Right ventricle myocardium superior (tissue), 1 donor: Measurements from ENCODE around the gene LIG1. TPM values are rescaled to one million over a fixed set of nuclear protein-coding genes. Genes with fewer than 3 reads are reported as not detected.
"Not testable (repeated sequence)": the region's sequence is repeated elsewhere in the genome, so short reads cannot be mapped to it uniquely, and the experiment has no call there.

Experiments used
- ATAC-seq: fragments of 200-7000 bp; cut with Tn5 transposase; one replicate; pipeline ENCODE4 v1.9.1; 2020; ENCODE audit warnings: mild to moderate bottlenecking; ENCODE audit not compliant: poor library complexity
- DNase-seq: peaks from one replicate; pipeline ENCODE4 v3.0.0-alpha.2; 2020
- intact Hi-C: fragments of 100-400 bp; cut with DNase I; formaldehyde crosslinking; loops from one replicate; pipeline ENCODE4 v1.11.2; 2022
- total RNA-seq: library from RNA; stranded (reverse); fragmentation: NEBNext Ultra II Directional; extraction: Animal tissue kit (Norgen Biotek cat#: 25700); gene quantifications from one replicate; pipeline ENCODE4 v1.2.1, GENCODE V29; 2021
- donor health status: DM: no; HTN: yes; CAD: no; lungs with severe emphysema.

The LIG1 gene
- total RNA-seq, 1 donor from 2014 or later: 2.4 TPM

DNA sequence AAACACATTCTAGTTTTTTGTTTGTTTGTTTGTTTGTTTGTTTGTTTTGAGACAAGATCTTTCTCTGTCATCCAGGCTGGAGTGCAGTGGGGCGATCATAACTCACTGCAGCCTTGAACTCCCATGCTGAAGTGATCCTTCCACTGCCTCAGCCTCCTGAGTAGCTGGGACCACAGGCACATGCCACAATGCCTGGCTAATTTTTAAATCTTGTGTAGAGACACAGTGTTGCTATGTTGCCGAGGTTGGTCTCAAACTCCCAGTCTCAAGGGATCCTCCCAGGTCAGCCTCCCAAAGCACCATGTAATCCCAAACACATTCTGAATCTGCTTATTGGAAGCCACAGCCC is 75.3 kb downstream of the LIG1 start:
- no peak for DNase-seq
- intact Hi-C loops: no loop called here
- no peak for ATAC-seq

DNA sequence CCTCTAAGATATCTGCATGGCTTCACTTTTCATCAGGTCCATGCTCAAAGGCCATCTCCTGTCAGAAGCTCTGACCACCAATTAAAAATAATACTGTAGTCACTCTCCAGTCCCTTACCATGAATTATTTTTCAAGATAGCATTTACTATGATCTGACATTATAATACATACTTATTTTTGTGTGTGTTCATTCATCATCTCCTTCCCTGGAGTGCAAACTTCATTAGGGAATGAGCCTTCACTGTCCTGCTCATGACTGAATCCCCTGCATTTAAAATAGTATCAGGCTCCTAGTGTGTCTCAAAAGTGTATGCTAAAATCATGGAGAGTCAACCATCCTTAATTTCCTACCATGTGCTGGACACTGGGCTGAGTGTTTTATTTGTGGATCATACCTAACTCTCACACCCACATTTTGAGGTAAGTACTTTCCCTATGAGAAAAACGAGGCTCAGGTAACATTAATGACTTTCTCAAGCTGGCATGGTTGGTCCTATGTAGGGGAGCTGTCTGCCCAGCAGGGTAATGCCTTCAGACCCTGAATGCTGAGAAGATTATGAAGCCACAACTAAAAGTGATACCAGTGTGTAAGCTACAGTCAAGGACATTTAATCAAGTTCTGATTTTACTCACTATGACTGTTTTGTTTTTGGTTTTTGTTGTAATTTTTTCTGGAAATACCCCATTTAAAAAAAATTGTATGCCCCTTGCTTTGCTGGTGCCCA is 75.9 kb downstream of the LIG1 start:
- ATAC-seq (no peak), DNase-seq (no peak)
- intact Hi-C loops: no loop called here

DNA sequence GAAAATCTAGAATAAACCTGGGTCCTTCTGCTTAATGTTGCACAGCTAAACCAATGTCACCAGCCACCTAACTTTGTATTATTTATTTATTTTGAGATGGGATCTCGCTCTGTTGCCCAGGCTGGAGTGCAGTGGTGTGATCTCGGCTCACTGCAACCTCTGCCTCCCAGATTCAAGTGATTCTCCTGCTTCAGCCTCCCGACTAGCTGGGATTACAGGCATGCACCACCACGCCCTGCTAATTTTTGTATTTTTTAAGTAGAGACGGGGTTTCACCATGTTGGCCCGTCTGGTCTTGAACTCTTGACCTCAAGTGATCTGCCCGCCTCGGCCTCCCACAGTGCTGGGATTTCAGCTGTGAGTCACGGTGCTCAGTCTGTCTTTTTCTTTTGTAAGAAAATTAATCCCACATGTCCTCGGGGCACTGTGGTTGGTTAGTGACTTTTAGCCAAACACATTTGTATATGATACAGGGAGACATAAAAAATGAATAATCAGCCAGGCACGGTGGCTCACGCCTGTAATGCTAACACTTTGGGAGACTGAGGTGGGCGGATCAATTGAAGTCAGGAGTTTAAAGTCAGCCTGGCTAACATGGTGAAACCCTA is 78.9 kb downstream of the LIG1 start:
- DNase-seq, intact Hi-C loops, ATAC-seq: not testable (repeated sequence)

DNA sequence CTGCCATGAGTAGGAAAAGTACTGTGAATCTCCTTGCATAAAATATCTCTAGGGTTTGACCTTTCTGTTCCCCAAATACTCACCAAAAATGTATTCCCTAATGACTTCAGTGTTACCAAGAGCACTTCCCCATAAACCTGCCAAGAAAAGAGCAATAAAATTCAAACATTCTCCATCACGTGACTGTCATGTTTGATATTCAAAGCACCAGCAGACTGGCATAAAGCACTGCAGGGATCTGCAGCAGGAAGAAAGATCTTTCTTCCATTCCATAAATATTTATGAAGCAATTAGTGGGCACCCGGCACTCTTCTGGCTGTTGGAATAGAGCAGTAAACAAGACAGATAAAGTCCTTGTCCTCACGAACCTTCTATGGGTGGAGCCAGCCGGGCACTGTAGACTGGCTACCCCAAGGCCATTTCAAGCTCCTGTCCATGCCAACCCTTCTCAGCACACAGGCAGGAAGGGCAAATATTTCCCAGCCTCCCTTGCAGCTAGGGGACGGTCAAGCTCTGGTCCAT is 79.8 kb downstream of the LIG1 start:
- DNase-seq (no peak), ATAC-seq (no peak)
- intact Hi-C loops: no loop called here

DNA sequence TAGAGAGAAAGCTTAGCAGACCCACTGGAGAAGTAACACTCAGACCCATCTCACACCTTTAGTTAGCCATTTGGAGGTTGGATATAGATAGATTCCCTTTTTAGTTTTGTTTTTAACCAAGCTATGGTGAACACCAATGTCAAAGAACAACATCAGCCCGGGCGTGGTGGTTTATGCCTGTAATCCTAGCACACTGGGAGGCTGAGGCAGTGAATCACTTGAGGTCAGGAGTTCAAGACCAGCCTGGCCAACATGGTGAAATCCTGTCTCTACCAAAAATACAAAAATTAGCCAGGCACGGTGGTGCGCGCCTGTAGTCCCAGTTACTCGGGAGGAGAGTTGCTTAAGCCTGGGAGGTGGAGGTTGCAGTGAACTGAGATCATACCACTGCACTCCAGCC is 81.2 kb downstream of the LIG1 start:
- ATAC-seq, intact Hi-C loops, DNase-seq: not testable (repeated sequence)

DNA sequence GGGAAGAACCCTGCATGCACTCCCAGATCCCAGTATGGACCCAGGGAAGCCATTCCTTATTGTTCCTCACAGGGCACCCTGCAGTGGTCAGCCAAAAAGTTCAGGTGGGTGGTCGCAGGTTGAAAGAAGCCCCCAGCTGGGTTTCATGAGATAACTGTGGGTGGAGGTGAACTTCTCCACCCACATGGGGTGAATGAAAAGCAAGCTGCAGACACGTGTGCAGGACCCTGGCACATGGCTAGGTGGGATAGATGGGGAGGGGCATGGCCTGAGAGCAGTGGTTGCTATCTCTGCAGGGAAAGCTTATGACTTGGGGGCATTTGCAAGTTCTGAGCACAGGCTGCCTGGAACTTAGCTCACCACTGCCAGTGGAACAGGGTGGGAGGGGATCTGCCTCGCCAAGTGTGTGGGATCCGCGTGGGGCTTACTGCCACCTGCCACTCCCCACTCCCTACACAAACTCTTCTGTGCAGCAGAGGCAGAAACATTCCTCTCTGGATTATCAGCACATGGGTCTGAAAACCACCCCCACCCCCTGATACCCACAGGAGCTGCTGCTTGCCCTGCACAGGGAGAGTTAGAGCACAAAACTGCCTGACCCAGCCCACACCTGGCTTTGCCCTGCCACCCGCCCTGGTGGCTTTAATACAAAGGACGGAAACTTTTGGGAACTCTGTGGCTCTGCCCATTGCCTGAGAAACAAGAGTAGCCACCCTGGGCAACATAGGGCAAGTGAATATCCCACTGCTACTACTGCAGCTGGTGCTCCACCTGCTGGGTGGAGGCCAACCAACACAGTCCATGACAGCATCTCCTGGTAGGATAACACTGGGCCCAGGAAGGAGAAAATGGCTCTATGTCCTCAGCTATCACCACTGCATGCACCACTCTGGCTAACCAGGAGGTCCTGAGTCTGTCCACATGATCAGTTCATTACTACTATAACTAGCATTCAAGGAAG is 84.0 kb downstream of the LIG1 start:
- no peak for DNase-seq
- no peak for ATAC-seq
- intact Hi-C loops: no loop called here

DNA sequence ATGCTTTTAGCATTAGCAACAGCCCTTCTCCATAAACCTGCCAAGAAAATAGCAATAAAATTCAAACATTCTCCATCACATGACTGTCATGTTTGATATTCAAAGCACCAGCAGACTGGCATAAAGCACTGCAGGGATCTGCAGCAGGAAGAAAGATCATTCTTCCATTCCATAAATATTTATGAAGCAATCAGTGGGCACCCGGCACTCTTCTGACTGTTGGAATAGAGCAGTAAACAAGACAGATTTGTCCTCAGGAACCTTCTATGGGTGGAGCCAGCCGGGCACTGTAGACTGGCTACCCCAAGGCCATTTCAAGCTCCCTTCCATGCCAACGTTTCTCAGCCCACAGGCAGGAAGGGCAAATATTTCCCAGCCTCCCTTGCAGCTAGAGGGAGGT is 85.1 kb downstream of the LIG1 start:
- intact Hi-C loops: no loop called here
- DNase-seq: no peak
- no peak for ATAC-seq

DNA sequence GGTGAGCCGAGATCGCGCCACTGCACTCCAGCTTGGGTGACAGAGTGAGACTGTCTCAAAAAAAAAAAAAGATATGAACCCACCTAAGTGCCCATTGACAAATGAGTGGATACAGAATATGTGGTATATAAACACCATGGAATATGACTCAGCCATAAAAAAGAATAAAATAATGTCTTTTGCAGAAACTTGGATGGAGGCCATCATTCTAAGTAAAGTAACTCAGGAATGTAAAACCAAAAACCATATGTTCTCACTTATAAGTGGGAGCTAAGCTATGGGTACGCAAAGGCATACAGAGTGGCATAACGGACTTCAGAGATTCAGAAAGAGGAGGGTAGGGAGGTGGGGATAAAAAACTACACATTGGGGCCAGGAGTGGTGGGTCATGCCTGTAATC is 89.0 kb downstream of the LIG1 start:
- intact Hi-C loops: no loop called here
- ATAC-seq (no peak), DNase-seq (no peak)

DNA sequence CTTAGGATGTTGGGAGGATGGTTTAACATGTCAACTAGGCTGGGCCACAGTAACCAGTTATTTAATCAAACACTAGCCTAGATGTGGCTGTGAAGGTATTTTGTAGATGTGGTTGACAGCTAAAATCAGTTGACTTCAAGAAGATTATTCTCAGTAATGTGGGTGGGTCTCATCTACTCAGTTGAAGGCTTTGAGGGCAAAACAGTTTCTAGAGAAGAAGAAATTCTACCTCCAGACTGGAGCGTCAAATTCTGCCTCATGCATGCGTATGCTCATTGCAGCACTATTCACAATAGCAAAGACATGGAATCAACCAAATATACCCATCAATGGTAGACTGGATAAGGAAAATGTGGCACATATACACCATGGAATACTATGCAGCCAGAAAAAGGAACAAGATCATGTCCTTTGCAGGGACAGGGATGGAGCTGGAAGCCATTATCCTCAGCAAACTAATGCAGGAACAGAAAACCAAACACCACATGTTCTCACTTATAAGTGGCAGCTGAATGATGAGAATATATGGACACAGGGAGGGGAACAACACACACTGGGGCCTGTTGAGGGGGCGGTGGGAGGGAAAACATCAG is 99.9 kb downstream of the LIG1 start:
- DNase-seq, ATAC-seq, intact Hi-C loops: not testable (repeated sequence)

DNA sequence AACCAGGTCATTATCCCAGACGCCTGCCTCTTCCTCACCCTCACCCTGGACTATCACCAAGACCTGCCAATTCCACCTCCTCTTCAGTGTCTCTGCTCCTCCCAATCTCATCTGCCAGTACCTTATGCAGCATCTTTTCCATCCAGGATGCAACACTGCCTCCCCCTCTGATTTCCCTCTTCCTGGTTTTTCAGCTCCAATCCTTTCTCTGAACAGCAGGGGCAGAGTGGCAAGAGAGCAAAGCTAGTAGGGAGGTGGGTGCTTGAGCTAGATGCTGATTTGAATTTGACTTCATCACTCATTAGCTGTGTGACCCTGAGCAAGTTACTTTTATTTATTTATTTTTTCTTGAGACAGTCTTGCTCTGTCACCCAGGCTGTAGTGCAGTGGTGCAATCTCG is 100.7 kb downstream of the LIG1 start:
- intact Hi-C loops: no loop called here
- ATAC-seq: no peak
- no peak for DNase-seq

Other genes with a start within 250 kb of the LIG1 start
- not detected for gene BSPH1, start 178.2 kb downstream of the LIG1 start, total RNA-seq
- gene ELSPBP1, start 175.7 kb downstream of the LIG1 start, total RNA-seq: not detected
- gene CABP5, start 126.3 kb downstream of the LIG1 start, total RNA-seq: not detected
- gene PLA2G4C, start 59.5 kb downstream of the LIG1 start, total RNA-seq: 38.6 TPM
- gene ZSWIM9, start 336 bp upstream of the LIG1 start, total RNA-seq: 6.9 TPM
- 27.1 TPM for gene CARD8, start 85.6 kb upstream of the LIG1 start, total RNA-seq
- 0.51 TPM for gene ZNF114, start 99.7 kb upstream of the LIG1 start, total RNA-seq
- gene EMP3, start 155.2 kb upstream of the LIG1 start, total RNA-seq: 41.8 TPM
- 105 TPM for gene TMEM143, start 193.6 kb upstream of the LIG1 start, total RNA-seq
- not detected for gene SYNGR4, start 194.0 kb upstream of the LIG1 start, total RNA-seq
- gene KDELR1, start 221.2 kb upstream of the LIG1 start, total RNA-seq: 69.5 TPM
- 0.54 TPM for gene GRIN2D, start 223.3 kb upstream of the LIG1 start, total RNA-seq